Measurements from ENCODE around the gene SLC10A7. TPM values are rescaled to one million over a fixed set of nuclear protein-coding genes. Genes with fewer than 3 reads are reported as not detected.

The SLC10A7 gene
- total RNA-seq, 2 donors from 2014 or later, result 4.0 to 5.2 TPM

- no peak overlapping the region for H3K27ac ChIP-seq
- no peaks in the 10 kb centered on the region for H3K27me3 ChIP-seq
- H3K9me3 ChIP-seq, result no peaks in the 10 kb centered on the region
- no peaks in the 10 kb centered on the region for H3K4me1 ChIP-seq
- no peak for TF ChIP-seq CTCF (IDR thresholded peaks at IDR 0.05)
- no peaks in the 10 kb centered on the region for H3K36me3 ChIP-seq
- DNase-seq (ENCODE audit: low spot score), result no peak
- no peak overlapping the region for H3K4me3 ChIP-seq
Measured at GRCh38 chr4:146255874-146256273, 265.9 kb downstream of the SLC10A7 start.

- TF ChIP-seq CTCF (IDR thresholded peaks at IDR 0.05), result no peak
- Histone ChIP-seq H3K27me3 (no peaks in the 10 kb centered on the region), H3K4me1 (no peaks in the 10 kb centered on the region), H3K27ac (no peak overlapping the region), H3K9me3 (no peaks in the 10 kb centered on the region), H3K36me3 (no peaks in the 10 kb centered on the region), H3K4me3 (no peak overlapping the region)
- DNase-seq (ENCODE audit: low spot score), result no peak
Measured at GRCh38 chr4:146255463-146255862, 266.3 kb downstream of the SLC10A7 start.

GRCh38 chr4:146252969-146253611 is 268.6 kb downstream of the SLC10A7 start:
- H3K27me3 ChIP-seq, result no peaks in the 10 kb centered on the region
- H3K4me1 ChIP-seq, result no peaks in the 10 kb centered on the region
- no peaks in the 10 kb centered on the region for H3K36me3 ChIP-seq
- H3K9me3 ChIP-seq, result no peaks in the 10 kb centered on the region
- no peak for TF ChIP-seq CTCF (IDR thresholded peaks at IDR 0.05)
- H3K27ac ChIP-seq, result no peak overlapping the region
- no peak overlapping the region for H3K4me3 ChIP-seq
- DNase-seq (ENCODE audit: low spot score), result no peak

- Histone ChIP-seq H3K4me3 (no peak overlapping the region), H3K36me3 (no peaks in the 10 kb centered on the region), H3K9me3 (no peaks in the 10 kb centered on the region), H3K4me1 (peaks cover 0 to 31% of the 10 kb centered on the region in 2 donors), H3K27ac (no peak overlapping the region), H3K27me3 (no peaks in the 10 kb centered on the region)
- TF ChIP-seq CTCF (IDR thresholded peaks at IDR 0.05), result no peak
- DNase-seq (ENCODE audit: low spot score), result no peak
Measured at GRCh38 chr4:146247356-146247755, 274.4 kb downstream of the SLC10A7 start.

GRCh38 chr4:146246381-146246780 is 275.4 kb downstream of the SLC10A7 start:
- no peaks in the 10 kb centered on the region for H3K27me3 ChIP-seq
- TF ChIP-seq CTCF (IDR thresholded peaks at IDR 0.05), result no peak
- DNase-seq (ENCODE audit: low spot score), result no peak
- no peaks in the 10 kb centered on the region for H3K36me3 ChIP-seq
- H3K4me3 ChIP-seq, result no peak overlapping the region
- no peaks in the 10 kb centered on the region for H3K9me3 ChIP-seq
- H3K27ac ChIP-seq, result no peak overlapping the region
- H3K4me1 ChIP-seq, result peaks cover 0 to 40% of the 10 kb centered on the region in 2 donors

GRCh38 chr4:146245850-146246249 is 275.9 kb downstream of the SLC10A7 start:
- no peaks in the 10 kb centered on the region for H3K9me3 ChIP-seq
- no peak overlapping the region for H3K27ac ChIP-seq
- DNase-seq (ENCODE audit: low spot score), result no peak
- no peak for TF ChIP-seq CTCF (IDR thresholded peaks at IDR 0.05)
- no peaks in the 10 kb centered on the region for H3K36me3 ChIP-seq
- H3K4me3 ChIP-seq, result no peak overlapping the region
- no peaks in the 10 kb centered on the region for H3K27me3 ChIP-seq
- peaks cover 0 to 44% of the 10 kb centered on the region in 2 donors for H3K4me1 ChIP-seq

Measured in right atrium auricular region (tissue), 2 donors.